ENCODE data around the gene PAK5. TPM values are rescaled to one million over a fixed set of nuclear protein-coding genes. Genes with fewer than 3 reads are reported as not detected.
"Not testable (repeated sequence)": the region's sequence is repeated elsewhere in the genome, so short reads cannot be mapped to it uniquely, and the experiment has no call there.

Gene PAK5
- total RNA-seq, 1 donor from 2014 or later, result under 0.01 TPM

GRCh38 chr20:9686455-9686854 lies 152.4 kb downstream of the PAK5 start:
- no peak for DNase-seq (ENCODE audit: low read depth in 2 of 2)

DNA sequence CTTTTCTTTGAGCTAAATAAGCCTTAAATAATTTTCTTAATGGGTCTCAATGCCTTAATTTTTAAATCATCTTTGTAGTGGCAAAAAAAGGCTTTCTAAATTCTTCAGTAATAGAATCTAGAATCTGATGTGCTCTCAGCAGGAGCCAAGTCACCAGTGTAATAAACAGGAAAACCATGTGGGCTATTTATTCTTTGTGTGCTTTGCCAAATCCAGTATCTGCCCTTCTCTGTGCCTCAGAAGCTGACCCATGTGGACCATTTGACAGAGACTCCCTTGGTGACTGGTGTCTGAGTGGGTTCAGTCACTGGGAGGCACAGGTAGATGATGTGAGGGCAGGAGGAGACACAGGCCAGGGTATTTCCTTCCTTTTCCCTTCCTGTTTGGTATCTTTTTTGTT lies 152.9 kb downstream of the PAK5 start:
- DNase-seq (ENCODE audit: low read depth in 2 of 2), result no peak

GRCh38 chr20:9685011-9685410 lies 153.9 kb downstream of the PAK5 start:
- DNase-seq (ENCODE audit: low read depth in 2 of 2), result no peak

DNA sequence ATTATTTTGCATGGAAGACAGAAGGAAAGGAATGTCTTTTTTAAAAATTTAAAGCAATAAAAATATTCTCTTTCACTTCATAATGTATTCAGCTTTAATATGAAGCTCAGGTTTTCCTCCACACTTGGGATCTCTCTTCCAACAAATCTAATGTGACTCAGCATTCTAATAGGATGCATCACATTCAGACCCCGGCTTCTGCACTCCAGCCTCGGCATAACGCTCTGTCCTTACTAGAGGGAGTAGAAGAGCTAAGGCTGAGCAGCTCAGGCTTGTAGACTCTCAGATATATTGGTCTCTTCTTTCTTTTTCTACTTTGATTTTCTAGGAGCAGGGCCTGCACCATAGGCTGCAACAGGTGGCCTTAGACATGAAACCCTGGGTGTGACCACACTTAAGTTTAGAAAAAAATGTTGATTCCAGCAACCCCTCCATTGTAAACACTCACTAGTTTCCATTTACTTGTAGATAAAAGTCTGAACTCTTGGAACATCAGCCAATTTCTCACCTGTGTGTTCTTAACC lies 161.7 kb downstream of the PAK5 start:
- DNase-seq (ENCODE audit: low read depth in 2 of 2), result no peak

DNA sequence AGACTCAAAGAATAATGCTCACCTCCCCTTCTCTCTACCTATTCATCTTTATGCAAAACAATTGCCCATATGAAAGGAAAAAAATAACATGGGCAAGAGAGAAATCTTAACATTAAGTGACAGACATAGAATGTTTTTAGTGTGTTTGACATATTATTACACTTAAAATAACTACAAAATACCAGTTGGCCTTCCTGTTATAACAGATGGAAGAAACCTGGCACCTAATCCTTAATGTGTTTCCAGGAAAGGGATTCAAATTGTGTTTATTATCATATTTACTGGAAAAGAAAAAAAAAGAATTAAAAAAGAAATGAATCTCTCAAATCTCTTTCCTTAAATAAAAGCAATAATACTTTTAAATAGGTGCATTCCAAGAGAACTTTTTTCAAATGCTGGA lies 165.9 kb downstream of the PAK5 start:
- DNase-seq (ENCODE audit: low read depth in 2 of 2), result no peak

DNA sequence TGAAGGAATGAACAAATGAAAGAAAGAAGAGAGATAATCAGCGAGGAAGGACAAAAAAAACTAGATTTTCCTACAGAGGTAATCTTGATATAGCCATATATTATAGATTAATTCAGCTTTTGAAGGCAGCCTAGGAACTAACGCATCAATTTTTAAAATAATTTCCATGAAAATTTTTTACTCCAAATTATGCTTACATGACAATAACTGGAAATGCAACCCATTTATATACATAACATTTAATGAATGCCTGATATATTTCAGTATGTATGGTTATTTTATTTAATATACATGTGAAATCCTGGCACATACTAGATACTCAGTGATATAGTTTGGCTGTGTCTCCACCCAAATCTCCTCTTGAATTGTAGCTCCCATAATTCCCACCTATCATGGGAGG lies 166.8 kb downstream of the PAK5 start:
- no peak for DNase-seq (ENCODE audit: low read depth in 2 of 2)

DNA sequence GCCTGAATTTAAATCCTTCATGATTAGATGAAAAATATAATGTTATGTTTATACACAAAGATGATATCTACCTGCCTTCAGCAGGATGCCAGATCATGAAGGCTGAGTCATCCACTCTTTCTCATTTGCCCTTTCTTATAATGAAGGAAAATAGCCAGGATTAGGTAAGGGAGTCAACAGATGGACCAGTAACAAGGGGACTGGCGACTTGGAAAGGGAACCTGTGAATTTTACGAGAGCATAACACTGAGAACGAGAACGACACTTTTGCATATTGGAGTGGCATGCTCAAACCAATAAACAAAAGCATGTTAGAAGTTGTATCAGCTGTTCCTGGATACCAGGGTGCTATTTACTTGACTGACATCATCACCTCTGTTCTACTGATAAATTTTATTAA lies 170.5 kb downstream of the PAK5 start:
- DNase-seq (ENCODE audit: low read depth in 2 of 2), result no peak

- no peak for DNase-seq (ENCODE audit: low read depth in 2 of 2)
Measured at GRCh38 chr20:9663423-9663822, 175.5 kb downstream of the PAK5 start.

GRCh38 chr20:9660236-9660868 lies 178.5 kb downstream of the PAK5 start:
- peak; percentile 1 to 19 for DNase-seq (ENCODE audit: low read depth in 2 of 2)

- no peak for DNase-seq (ENCODE audit: low read depth in 2 of 2)
Measured at GRCh38 chr20:9647741-9648140, 191.1 kb downstream of the PAK5 start.

GRCh38 chr20:9646375-9646774 lies 192.5 kb downstream of the PAK5 start:
- DNase-seq (ENCODE audit: low read depth in 2 of 2), result no peak

- DNase-seq (ENCODE audit: low read depth in 2 of 2), result no peak
Measured at GRCh38 chr20:9642882-9643281, 196.0 kb downstream of the PAK5 start.

GRCh38 chr20:9641499-9642000 lies 197.3 kb downstream of the PAK5 start:
- not testable (repeated sequence) for DNase-seq (ENCODE audit: low read depth in 2 of 2)

GRCh38 chr20:9637889-9638288 lies 201.0 kb downstream of the PAK5 start:
- DNase-seq (ENCODE audit: low read depth in 2 of 2), result no peak

DNA sequence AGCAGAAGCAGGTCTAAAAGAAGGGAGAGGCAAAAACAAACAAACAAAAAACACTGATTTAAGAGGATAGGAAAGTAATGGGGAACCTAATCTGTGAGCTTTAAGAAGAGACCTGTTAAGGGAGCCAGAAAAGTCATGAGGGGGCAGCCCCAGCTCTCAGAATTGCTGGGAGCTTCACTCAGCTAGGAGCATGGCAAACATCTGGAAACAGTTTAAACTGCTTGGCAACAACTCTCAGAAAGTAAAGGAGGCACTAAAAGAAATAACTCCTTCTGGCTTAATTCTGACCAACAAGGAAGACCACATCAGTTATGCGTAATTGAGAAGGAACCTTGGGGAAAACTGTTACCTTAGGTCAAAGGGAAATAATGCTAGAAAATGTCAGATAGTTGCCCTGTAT lies 203.1 kb downstream of the PAK5 start:
- no peak for DNase-seq (ENCODE audit: low read depth in 2 of 2)

DNA sequence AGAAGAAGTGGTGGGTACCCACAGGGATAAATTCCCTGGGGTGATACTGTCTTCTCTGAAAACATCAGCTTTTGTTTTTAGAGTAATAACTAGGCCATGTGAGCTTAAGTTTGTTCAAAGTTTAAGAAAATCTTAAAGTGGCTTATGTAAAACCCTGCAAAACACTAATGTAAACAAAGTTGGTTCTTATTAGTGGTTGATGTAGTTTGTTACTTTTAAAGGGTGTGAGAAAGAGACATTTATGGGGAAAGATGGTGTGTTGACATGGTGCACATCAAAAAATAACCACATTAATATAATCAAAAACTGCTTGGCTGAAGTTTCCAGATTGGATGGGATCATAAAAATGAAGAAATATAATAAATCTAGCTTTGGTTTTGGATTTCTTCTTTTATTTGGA lies 204.5 kb downstream of the PAK5 start:
- no peak for DNase-seq (ENCODE audit: low read depth in 2 of 2)

GRCh38 chr20:9632991-9633390 lies 205.9 kb downstream of the PAK5 start:
- DNase-seq (ENCODE audit: low read depth in 2 of 2), result no peak

- DNase-seq (ENCODE audit: low read depth in 2 of 2), result no peak
Measured at GRCh38 chr20:9632265-9632664, 206.6 kb downstream of the PAK5 start.

DNA sequence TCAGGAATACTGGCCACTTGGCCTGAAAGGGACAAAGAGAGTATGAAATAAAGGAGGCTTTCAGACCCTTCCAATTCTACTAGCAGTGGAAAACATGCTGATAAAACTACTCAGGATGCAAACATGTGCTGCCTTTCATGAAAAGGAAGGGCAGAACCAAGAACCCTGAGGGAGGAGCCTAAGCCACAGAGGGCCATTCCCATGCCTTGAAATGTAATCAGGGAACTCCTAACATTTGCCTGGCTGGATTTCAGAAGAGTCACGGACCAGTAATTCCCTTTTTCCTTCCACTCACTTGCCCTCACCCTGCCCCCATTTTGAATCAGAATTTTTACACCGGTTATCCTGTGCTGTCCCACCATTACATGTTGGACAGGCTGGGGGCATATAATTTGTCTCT lies 208.3 kb downstream of the PAK5 start:
- DNase-seq (ENCODE audit: low read depth in 2 of 2), result no peak

GRCh38 chr20:9629831-9630230 lies 209.0 kb downstream of the PAK5 start:
- DNase-seq (ENCODE audit: low read depth in 2 of 2), result no peak

DNA sequence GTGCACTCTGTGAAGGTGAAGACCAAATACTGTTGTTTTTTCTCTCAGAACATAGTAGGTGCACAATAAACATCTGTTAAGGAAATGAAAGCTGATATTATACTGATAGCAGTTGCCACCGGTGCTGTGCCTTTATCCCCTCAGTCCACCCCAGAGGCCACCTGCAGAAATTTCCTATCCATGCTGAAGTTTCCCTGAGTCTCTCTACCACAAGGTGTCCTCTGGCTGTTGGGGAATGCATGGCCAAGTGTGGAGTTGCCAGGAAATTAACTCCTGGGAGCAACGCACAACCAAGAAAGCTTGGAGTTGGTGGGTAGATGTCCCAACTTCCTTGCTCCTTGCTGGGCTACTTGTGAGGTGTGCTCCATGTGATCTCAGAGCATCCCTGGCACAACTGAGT lies 210.3 kb downstream of the PAK5 start:
- DNase-seq (ENCODE audit: low read depth in 2 of 2), result no peak

GRCh38 chr20:9628141-9628540 lies 210.7 kb downstream of the PAK5 start:
- no peak for DNase-seq (ENCODE audit: low read depth in 2 of 2)

DNA sequence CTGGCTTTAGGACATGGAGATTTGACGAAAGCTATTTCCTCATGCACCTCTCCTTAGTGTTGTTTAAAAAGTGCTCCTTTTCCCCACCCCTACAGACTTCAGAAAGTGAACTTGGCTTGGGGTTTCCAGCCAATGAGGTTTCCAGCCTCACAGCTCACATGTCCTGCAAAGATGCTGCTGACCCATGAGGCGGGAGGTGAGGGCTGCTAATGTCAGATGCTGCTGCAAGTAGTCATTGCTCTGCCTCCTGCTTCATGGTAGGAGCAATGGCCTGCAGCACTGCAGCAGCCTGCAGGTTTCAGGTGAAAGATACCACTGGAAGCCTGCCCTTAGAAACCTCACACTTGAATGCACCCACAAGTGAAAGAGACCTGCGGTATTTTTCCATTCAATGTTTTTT lies 211.7 kb downstream of the PAK5 start:
- no peak for DNase-seq (ENCODE audit: low read depth in 2 of 2)

- peak in 1 of 2 donors; percentile 23 for DNase-seq (ENCODE audit: low read depth in 2 of 2)
Measured at GRCh38 chr20:9626357-9626756, 212.5 kb downstream of the PAK5 start.

Measured in dermis microvascular lymphatic vessel endothelial cell (primary cell).